ENCODE data around the gene ZNF616. TPM values are rescaled to one million over a fixed set of nuclear protein-coding genes. Genes with fewer than 3 reads are reported as not detected.

Gene ZNF616
- total and polyA plus RNA-seq, 8 donors = 0.29 to 23.3 (median 1.9) TPM

DNA sequence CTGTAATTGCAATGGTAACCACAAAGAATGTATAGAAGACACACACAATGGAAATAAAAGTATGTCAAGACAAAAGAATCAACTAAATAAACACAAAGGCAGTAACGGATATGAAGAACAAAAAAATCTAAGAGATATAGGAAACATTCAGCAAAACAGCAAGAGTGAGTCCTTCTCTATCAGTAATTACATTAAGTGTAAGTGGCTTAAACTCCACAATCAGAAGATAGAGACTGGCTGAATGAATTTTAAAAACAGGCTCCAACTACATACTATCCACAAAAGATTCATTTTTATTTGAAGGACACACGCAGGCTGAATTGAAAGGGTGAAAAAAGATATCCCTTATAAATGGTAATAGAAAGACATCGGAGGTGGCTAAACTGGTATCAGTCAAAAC, 19.5 kb downstream of the ZNF616 start:
- Histone ChIP-seq H3K36me3 (peaks cover 83 to 100% (median 100%) of the 10 kb centered on the region in 4 donors), H3K9me3 (peaks cover 68 to 100% (median 96%) of the 10 kb centered on the region in 4 donors), H3K27me3 (no peaks in the 10 kb centered on the region), H3K4me3 (no peak overlapping the region), H3K27ac (no peak overlapping the region), H3K4me1 (no peaks in the 10 kb centered on the region)
- DNase-seq = no peak
- intact Hi-C loops (cut with DNase I; ENCODE audit: low total_unique reads) = no loop called here
- TF ChIP-seq, protein P1, sequence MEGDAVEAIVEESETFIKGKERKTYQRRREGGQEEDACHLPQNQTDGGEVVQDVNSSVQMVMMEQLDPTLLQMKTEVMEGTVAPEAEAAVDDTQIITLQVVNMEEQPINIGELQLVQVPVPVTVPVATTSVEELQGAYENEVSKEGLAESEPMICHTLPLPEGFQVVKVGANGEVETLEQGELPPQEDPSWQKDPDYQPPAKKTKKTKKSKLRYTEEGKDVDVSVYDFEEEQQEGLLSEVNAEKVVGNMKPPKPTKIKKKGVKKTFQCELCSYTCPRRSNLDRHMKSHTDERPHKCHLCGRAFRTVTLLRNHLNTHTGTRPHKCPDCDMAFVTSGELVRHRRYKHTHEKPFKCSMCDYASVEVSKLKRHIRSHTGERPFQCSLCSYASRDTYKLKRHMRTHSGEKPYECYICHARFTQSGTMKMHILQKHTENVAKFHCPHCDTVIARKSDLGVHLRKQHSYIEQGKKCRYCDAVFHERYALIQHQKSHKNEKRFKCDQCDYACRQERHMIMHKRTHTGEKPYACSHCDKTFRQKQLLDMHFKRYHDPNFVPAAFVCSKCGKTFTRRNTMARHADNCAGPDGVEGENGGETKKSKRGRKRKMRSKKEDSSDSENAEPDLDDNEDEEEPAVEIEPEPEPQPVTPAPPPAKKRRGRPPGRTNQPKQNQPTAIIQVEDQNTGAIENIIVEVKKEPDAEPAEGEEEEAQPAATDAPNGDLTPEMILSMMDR (IDR thresholded peaks at IDR 0.05) = no peak
- TF ChIP-seq POLR2A (IDR thresholded peaks at IDR 0.05) (no peak), EP300 (IDR thresholded peaks at IDR 0.05) (no peak), POLR2AphosphoS5 (IDR thresholded peaks at IDR 0.05) (no peak)
- 96 to 98% (median 97%) methylated on average over 3 of the region's 3 CpGs for WGBS, 5 donors

DNA sequence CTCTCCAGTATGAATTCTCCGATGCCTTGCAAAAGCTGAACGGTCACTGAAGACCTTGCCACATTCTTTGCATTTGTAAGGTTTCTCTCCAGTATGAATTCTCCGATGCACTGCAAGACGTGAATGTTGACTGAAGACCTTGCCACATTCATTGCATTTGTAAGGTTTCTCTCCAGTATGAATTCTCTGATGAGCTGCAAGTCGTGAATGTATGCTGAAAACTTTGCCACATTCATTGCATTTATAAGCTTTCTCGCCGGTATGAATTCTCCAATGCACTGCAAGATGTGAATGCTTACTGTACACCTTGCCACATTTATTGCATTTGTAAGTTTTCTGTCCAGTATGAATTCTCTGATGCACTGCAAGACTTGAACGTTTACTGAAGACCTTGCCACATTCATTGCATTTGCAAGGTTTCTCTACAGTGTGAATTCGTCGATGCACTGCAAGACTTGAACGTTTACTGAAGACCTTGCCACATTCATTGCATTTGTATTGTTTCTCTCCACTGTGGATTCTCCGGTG, 24.1 kb downstream of the ZNF616 start:
- Histone ChIP-seq H3K36me3 (peaks cover 56 to 75% (median 61%) of the 10 kb centered on the region in 4 donors), H3K9me3 (peaks cover 94 to 100% (median 97%) of the 10 kb centered on the region in 4 donors), H3K4me1 (no peaks in the 10 kb centered on the region), H3K4me3 (no peak overlapping the region), H3K27ac (no peak overlapping the region), H3K27me3 (no peaks in the 10 kb centered on the region)
- WGBS, 5 donors = 95 to 99% (median 98%) methylated on average over 12 of the region's 12 CpGs
- no peak for TF ChIP-seq POLR2AphosphoS5 (IDR thresholded peaks at IDR 0.05)
- TF ChIP-seq EP300 (IDR thresholded peaks at IDR 0.05) = no peak
- TF ChIP-seq, protein P1 (IDR thresholded peaks at IDR 0.05) = no peak
- no peak for TF ChIP-seq POLR2A (IDR thresholded peaks at IDR 0.05)
- intact Hi-C loops (cut with DNase I; ENCODE audit: low total_unique reads) = no loop called here
- no peak for DNase-seq

DNA sequence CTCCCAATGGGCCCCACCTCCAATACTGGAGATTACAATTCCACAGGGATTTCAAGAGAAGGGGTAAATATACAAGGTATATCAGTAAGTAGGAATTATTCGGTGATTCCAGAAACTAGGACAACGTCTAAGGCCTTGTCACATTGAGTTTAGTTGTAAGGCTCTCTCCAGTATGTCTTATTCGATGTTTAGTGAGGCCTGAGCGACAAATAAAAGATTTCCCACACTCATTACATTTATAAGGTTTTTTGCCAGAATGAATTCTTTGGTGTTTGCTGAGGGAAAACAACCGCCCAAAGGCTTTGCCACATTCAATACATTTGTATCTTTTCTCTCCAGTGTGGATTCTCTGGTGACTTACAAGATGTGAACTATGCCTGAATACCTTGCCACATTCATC, 25.0 kb downstream of the ZNF616 start:
- WGBS, 5 donors = 94 to 98% (median 96%) methylated on average over 5 of the region's 5 CpGs
- no peak for TF ChIP-seq EP300 (IDR thresholded peaks at IDR 0.05)
- TF ChIP-seq, protein P1 (IDR thresholded peaks at IDR 0.05) = no peak
- no peak for TF ChIP-seq POLR2A (IDR thresholded peaks at IDR 0.05)
- TF ChIP-seq POLR2AphosphoS5 (IDR thresholded peaks at IDR 0.05) = no peak
- intact Hi-C loops (cut with DNase I; ENCODE audit: low total_unique reads) = no loop called here
- Histone ChIP-seq H3K4me3 (no peak overlapping the region), H3K36me3 (peaks cover 47 to 66% (median 52%) of the 10 kb centered on the region in 4 donors), H3K4me1 (no peaks in the 10 kb centered on the region), H3K27me3 (no peaks in the 10 kb centered on the region), H3K9me3 (peaks cover 92 to 100% (median 97%) of the 10 kb centered on the region in 4 donors), H3K27ac (no peak overlapping the region)
- no peak for DNase-seq

- intact Hi-C loops (cut with DNase I; ENCODE audit: low total_unique reads) = no loop called here
- H3K9me3 ChIP-seq = peaks cover 84 to 100% (median 97%) of the 10 kb centered on the region in 4 donors
- no peak for DNase-seq
- H3K27ac ChIP-seq = no peak overlapping the region
- no peaks in the 10 kb centered on the region for H3K4me1 ChIP-seq
- no peak for TF ChIP-seq POLR2A (IDR thresholded peaks at IDR 0.05)
- no peak for TF ChIP-seq EP300 (IDR thresholded peaks at IDR 0.05)
- no peak for TF ChIP-seq POLR2AphosphoS5 (IDR thresholded peaks at IDR 0.05)
- TF ChIP-seq, protein P1 (IDR thresholded peaks at IDR 0.05) = no peak
- no peak overlapping the region for H3K4me3 ChIP-seq
- 80 to 94% (median 90%) methylated on average over 3 of the region's 3 CpGs for WGBS, 5 donors
- peaks cover 26 to 46% (median 32%) of the 10 kb centered on the region in 4 donors for H3K36me3 ChIP-seq
- H3K27me3 ChIP-seq = no peaks in the 10 kb centered on the region
Observed at GRCh38 chr19:52112624-52113023, 27.1 kb downstream of the ZNF616 start.
